Activated T-helper 1 cell treated with anti-CD3 and anti-CD28 coated beads, Interleukin-12 subunit alpha, Interleukin-12 subunit beta, Interleukin-2, Interleukin-4 antibody, amounts not matched to agents 30 ng/mL and 10 ng/mL and 1 ng/mL, durations not matched to agents 14 hours and 24 hours and 36 hours (primary cell): ENCODE measurements around the gene TESK2. TPM values are rescaled to one million over a fixed set of nuclear protein-coding genes. Genes with fewer than 3 reads are reported as not detected.

ENCODE experiments used
- DNase-seq: peaks from one replicate; pipeline ENCODE4 v3.0.0; 2021; ENCODE audit warnings: low spot score
- H3K27ac Mint-ChIP-seq: one replicate; pipeline ENCODE4 v1.8.0; 2021; ENCODE audit warnings: mild to moderate bottlenecking, mixed read lengths
- H3K27me3 Mint-ChIP-seq: one replicate; pipeline ENCODE4 v1.8.0; 2022; ENCODE audit warnings: mild to moderate bottlenecking, moderate library complexity, mixed read lengths; ENCODE audit not compliant: insufficient read depth
- H3K36me3 Mint-ChIP-seq: one replicate; pipeline ENCODE4 v1.8.0; 2021; ENCODE audit warnings: low read depth, mixed read lengths
- H3K4me1 Mint-ChIP-seq: one replicate; pipeline ENCODE4 v1.8.0; 2021; ENCODE audit warnings: low read depth, mixed read lengths
- H3K4me3 Mint-ChIP-seq: one replicate; pipeline ENCODE4 v1.8.0; 2021; ENCODE audit warnings: mild to moderate bottlenecking, moderate library complexity, mixed read lengths
- H3K9me3 Mint-ChIP-seq: one replicate; pipeline ENCODE4 v1.8.0; 2021; ENCODE audit warnings: mixed read lengths
- intact Hi-C: fragments of 100-400 bp; cut with micrococcal nuclease; formaldehyde crosslinking; loops from one replicate; pipeline ENCODE4 v1.15.1; 2024
- total RNA-seq: library from RNA; stranded (reverse); gene quantifications from 2 replicates; pipeline ENCODE4 v1.2.3, GENCODE V29; 2022

Gene TESK2
- total RNA-seq, 1 donor from 2014 or later: 1.4 TPM

DNA sequence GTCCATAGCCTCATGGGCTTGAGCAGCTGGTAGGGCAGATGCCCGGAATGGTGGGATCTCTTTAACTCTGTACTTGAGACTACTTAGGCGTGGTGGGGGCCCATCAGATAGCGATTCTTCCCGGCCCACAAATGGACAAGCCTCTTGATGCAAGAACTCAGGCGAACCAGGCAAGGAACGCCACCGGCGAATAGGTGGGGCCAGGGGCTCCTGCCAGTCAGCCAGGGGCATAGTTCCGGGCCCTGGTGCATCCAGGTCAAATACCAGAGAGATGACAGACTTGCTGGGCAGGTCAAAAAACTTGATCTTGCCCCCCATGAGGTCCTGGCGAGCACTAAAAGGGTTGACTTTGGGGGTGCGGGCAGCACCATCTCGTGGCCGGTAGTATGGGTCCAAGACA, 145.9 kb downstream of the TESK2 start:
- no peak for DNase-seq
- Mint-ChIP-seq H3K4me3 (no peak overlapping the region), H3K9me3 (no peaks in the 10 kb centered on the region), H3K27me3 (no peaks in the 10 kb centered on the region), H3K36me3 (peaks cover 30% of the 10 kb centered on the region), H3K4me1 (peaks cover 16% of the 10 kb centered on the region), H3K27ac (no peak overlapping the region)
- intact Hi-C loops: no loop called here

- peaks cover 16% of the 10 kb centered on the region for H3K4me1 Mint-ChIP-seq
- H3K27me3 Mint-ChIP-seq: no peaks in the 10 kb centered on the region
- H3K27ac Mint-ChIP-seq: no peak overlapping the region
- intact Hi-C loops: no loop called here
- no peaks in the 10 kb centered on the region for H3K9me3 Mint-ChIP-seq
- peaks cover 32% of the 10 kb centered on the region for H3K36me3 Mint-ChIP-seq
- no peak for DNase-seq
- no peak overlapping the region for H3K4me3 Mint-ChIP-seq
These were observed 146.5 kb downstream of the TESK2 start for GRCh38 chr1:45344499-45344898.

- peaks cover 39% of the 10 kb centered on the region for H3K4me1 Mint-ChIP-seq
- peaks cover 46% of the 10 kb centered on the region for H3K36me3 Mint-ChIP-seq
- H3K9me3 Mint-ChIP-seq: no peaks in the 10 kb centered on the region
These were observed 150.0 kb downstream of the TESK2 start for GRCh38 chr1:45340816-45341466.

DNA sequence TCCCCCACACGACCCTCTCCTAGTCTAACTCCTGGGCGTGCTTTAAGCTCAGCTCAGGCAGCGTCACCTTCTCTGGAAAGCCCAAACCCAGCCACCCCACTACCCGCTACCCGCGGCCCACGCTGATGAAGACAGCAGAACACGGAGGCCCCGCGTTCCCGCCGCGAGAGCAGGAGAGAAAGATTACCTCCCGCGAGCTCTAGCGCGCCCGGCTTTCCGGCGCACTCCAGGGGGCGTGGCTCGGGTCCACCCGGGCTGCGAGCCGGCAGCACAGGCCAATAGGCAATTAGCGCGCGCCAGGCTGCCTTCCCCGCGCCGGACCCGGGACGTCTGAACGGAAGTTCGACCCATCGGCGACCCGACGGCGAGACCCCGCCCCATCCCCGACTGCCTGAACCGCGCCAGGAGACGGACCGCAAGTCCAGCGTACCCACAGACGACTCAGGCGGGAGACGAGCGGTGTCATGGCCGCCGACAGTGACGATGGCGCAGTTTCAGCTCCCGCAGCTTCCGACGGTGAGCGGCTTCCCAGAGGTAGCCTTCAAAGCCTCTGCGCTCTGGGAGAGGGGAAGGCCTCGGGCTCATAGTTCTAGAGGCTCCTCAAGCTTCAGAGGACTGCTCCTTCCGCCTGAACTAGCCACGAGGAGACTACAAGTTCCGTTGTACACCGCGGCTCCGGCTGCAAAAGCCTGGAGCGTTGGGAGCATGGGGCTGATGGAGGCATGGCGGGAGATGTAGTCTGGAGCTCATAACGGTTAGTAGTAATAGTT, 151.0 kb downstream of the TESK2 start, which contains the start of the genes MUTYH and TOE1:
Gene MUTYH (minus strand): TSS at position 652 of the 770 bp plus-strand sequence. CDS start 5,935 bp downstream, outside the sequence.
Gene TOE1 (plus strand): TSS at position 382 of the 770 bp plus-strand sequence. CDS start 83 bp downstream, at position 465.
- Mint-ChIP-seq H3K27ac (peak within 1 kb of the TSS; percentile 100), H3K27me3 (no peaks in the 10 kb centered on the region), H3K36me3 (peaks cover 42% of the 10 kb centered on the region), H3K9me3 (no peaks in the 10 kb centered on the region), H3K4me3 (peak within 1 kb of the TSS; percentile 99), H3K4me1 (peaks cover 39% of the 10 kb centered on the region)
- DNase-seq: peak; percentile 94
- intact Hi-C loops: loop anchor here (1.0 kb wide), 11 partner anchors 14 to 907 kb away; partner anchors contain the start of genes AKR1A1, ARMH1, CCDC163 and EIF2B3

More at GRCh38 chr1:45340816-45341466, 150.0 kb downstream of the TESK2 start:
- Mint-ChIP-seq H3K27ac (peak overlapping the region; percentile 100), H3K4me3 (peak overlapping the region; percentile 99), H3K27me3 (no peaks in the 10 kb centered on the region)
- DNase-seq: no peak
- intact Hi-C loops: loop anchor here (1.0 kb wide), 7 partner anchors 15 to 355 kb away; partner anchors contain the start of genes AKR1A1, CCDC163, EIF2B3 and HPDL

DNA sequence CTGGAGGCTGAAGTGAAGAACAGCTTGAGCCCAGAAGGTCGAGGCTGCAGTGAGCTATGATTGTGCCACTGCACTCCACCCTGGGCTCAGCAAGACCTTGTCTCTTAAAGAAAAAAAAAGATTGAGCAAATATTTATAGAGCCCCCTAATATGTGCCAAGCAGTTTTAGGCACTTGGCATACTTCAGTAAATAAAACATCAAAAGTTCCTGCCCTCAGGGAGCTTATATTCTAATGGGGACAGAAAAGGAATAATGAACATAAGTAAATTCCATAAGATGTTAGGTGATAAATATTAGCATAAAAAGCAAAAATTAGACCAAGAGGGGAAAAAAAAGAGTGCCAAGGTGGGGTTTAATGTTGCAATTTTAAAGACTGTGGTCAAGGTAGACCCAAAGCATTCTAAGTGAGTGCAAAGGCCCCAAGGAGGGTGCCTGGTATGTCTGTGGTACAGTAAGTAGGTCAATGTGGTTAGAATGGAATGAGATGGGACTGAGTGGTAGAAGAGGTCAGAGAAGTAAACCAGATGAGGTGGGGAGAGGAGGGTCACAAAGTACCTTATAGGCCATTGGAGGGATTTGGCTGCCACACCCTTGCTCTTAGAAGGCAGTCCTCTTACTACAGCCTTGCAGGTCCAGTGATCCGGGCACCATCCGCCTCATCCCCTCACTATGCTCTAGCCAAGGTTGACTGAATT, 153.2 kb downstream of the TESK2 start:
- peak overlapping the region; percentile 67 for H3K4me3 Mint-ChIP-seq
- H3K9me3 Mint-ChIP-seq: no peaks in the 10 kb centered on the region
- H3K4me1 Mint-ChIP-seq: peaks cover 49% of the 10 kb centered on the region
- H3K27me3 Mint-ChIP-seq: no peaks in the 10 kb centered on the region
- intact Hi-C loops: no loop called here
- peak overlapping the region; percentile 13 for H3K27ac Mint-ChIP-seq
- H3K36me3 Mint-ChIP-seq: peaks cover 35% of the 10 kb centered on the region
- no peak for DNase-seq

GRCh38 chr1:45335855-45336324, 155.1 kb downstream of the TESK2 start:
- Mint-ChIP-seq H3K27ac (no peak overlapping the region), H3K27me3 (no peaks in the 10 kb centered on the region), H3K4me3 (no peak overlapping the region), H3K9me3 (no peaks in the 10 kb centered on the region), H3K36me3 (peaks cover 25% of the 10 kb centered on the region), H3K4me1 (peaks cover 33% of the 10 kb centered on the region)
- DNase-seq: no peak
- intact Hi-C loops: no loop called here

- H3K27me3 Mint-ChIP-seq: no peaks in the 10 kb centered on the region
- no peak overlapping the region for H3K4me3 Mint-ChIP-seq
- H3K9me3 Mint-ChIP-seq: no peaks in the 10 kb centered on the region
- H3K4me1 Mint-ChIP-seq: peaks cover 34% of the 10 kb centered on the region
- no peak for DNase-seq
- peak overlapping the region; percentile 42 for H3K27ac Mint-ChIP-seq
- intact Hi-C loops: no loop called here
- peaks cover 24% of the 10 kb centered on the region for H3K36me3 Mint-ChIP-seq
These were observed 156.4 kb downstream of the TESK2 start for GRCh38 chr1:45334308-45335245.

GRCh38 chr1:45332346-45332720, 158.6 kb downstream of the TESK2 start:
- Mint-ChIP-seq H3K27ac (no peak overlapping the region), H3K4me3 (no peak overlapping the region), H3K4me1 (peaks cover 32% of the 10 kb centered on the region), H3K9me3 (no peaks in the 10 kb centered on the region), H3K27me3 (no peaks in the 10 kb centered on the region), H3K36me3 (peaks cover 17% of the 10 kb centered on the region)
- no peak for DNase-seq
- intact Hi-C loops: no loop called here

DNA sequence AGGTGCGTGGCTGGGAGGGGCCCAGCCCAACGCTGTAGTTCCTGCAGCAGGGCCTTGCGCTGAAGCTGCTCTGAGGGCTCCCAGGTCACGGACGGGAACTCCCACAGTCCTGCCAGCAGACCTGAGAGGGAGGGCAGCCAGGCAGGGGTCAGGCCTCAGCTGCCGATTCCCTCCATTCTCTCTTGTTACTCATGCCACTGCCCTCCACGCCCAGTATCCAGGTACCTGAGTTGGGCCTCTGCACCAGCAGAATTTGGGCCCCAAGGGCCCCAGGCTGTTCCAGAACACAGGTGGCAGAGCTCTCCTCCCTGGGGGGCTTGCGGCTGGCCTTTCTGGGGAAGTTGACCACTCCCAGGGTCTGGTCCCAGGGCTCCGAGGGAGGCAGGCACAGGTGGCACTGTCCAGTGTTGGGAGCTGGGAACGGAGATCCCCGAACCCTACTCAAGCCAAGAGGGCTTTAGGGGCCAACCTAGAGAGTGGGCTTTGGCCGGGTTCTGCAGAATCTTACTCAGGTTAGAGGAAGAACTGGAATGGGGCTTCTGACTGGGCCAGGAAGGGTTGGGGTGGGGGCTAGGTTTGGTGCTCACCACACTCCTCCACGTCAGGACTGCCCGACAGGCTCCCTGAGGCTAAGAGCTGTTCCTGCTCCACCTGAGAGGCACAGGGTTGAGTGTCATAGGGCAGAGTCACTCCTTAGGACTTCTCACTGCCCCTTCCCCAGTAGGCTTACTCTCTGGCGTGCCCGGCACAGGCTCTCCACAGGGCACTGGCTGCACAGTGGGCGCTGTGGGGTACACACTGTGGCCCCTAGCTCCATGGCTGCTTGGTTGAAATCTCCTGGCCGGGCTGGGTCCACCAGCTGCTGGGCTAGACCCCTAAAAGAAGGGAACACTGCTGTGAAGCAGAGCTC, 159.3 kb downstream of the TESK2 start:
- Mint-ChIP-seq H3K27ac (no peak overlapping the region), H3K4me1 (peaks cover 28% of the 10 kb centered on the region), H3K9me3 (no peaks in the 10 kb centered on the region), H3K36me3 (peaks cover 14% of the 10 kb centered on the region), H3K27me3 (no peaks in the 10 kb centered on the region), H3K4me3 (no peak overlapping the region)
- intact Hi-C loops: no loop called here
- DNase-seq: no peak

DNA sequence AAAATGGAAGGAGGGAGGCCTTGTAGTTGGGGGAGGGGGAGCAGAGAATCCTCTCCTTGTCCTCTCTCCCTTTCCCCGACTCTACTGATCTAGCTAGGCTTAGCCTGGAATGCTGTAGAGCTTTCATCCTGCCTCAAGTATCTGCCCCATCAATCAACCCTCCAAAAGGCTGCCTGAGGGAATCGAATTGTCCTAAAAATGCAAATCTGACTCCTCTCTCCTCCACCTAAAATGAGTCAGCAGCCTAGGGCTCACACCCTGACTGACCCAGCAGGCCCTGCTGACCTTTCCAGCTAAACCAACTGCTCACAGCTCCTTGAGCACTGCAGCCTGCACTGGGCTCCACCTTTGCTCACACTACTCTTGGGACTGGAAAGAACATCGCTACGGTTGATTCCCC, 161.5 kb downstream of the TESK2 start:
- Mint-ChIP-seq H3K27me3 (no peaks in the 10 kb centered on the region), H3K4me1 (peaks cover 22% of the 10 kb centered on the region), H3K4me3 (peak overlapping the region; percentile 64), H3K9me3 (no peaks in the 10 kb centered on the region), H3K27ac (peak overlapping the region; percentile 56), H3K36me3 (peaks cover 12% of the 10 kb centered on the region)
- intact Hi-C loops: no loop called here
- no peak for DNase-seq

GRCh38 chr1:45328680-45329079, 162.3 kb downstream of the TESK2 start:
- peaks cover 15% of the 10 kb centered on the region for H3K4me1 Mint-ChIP-seq
- peaks cover 10% of the 10 kb centered on the region for H3K36me3 Mint-ChIP-seq
- no peak overlapping the region for H3K27ac Mint-ChIP-seq
- H3K4me3 Mint-ChIP-seq: peak overlapping the region; percentile 63
- H3K27me3 Mint-ChIP-seq: no peaks in the 10 kb centered on the region
- intact Hi-C loops: no loop called here
- no peaks in the 10 kb centered on the region for H3K9me3 Mint-ChIP-seq
- DNase-seq: no peak
